LHCN-M2 (cell line): ENCODE measurements around the gene OXLD1. TPM values are rescaled to one million over a fixed set of nuclear protein-coding genes. Genes with fewer than 3 reads are reported as not detected.
"Not testable (repeated sequence)": the region's sequence is repeated elsewhere in the genome, so short reads cannot be mapped to it uniquely, and the experiment has no call there.

Experiments used
- DNase-seq: peaks from one replicate; pipeline ENCODE4 v3.0.0-alpha.2; 2012; ENCODE audit warnings: low read depth
- total RNA-seq: library from RNA; depleted of rRNA; stranded (reverse); fragments of >200 nt; gene quantifications from 2 replicates; pipeline ENCODE4 v1.2.3, GENCODE V29; 2014; rRNA removed

Gene OXLD1
- total RNA-seq, 1 experiment from 2014 or later = 54.1 TPM

GRCh38 chr17:81621494-81622130 is 44.8 kb downstream of the OXLD1 start:
- no peak for DNase-seq

DNA sequence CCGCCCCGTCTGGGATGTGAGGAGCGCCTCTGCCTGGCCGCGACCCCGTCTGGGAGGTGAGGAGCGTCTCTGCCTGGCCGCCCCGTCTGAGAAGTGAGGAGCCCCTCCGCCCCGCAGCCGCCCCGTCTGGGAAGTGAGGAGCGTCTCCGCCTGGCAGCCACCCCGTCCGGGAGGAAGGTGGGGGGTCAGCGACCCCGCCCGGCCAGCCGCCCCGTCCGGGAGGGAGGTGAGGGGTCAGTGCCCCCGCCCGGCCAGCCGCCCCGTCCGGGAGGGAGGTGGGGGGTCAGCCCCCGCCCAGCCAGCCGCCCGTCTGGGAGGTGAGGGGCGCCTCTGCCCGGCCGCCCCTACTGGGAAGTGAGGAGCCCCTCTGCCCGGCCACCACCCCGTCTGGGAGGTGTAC is 48.1 kb downstream of the OXLD1 start:
- DNase-seq = not testable (repeated sequence)

DNA sequence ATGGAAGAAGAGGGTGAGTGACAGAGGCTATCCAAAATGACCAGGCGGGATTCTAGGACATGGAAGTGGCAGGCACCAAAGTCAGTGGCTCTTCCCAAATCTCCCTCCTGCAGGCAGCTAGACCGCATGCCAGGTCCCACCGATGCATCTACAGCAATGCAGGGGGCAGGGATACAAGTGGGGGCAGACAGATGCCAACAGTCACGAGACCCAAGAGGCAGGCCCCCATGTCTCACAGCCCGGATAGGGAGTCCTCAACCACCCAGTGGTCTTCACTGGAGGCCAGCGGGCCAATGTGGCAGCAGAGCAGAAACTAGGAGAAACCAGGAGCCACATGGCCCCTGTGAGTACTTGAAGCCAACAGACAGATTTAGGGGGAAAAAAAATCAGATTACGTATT is 49.5 kb downstream of the OXLD1 start:
- DNase-seq = no peak

GRCh38 chr17:81615401-81615930 is 50.9 kb downstream of the OXLD1 start:
- no peak for DNase-seq

Other genes starting within 250 kb of the OXLD1 start
- gene ACTG1, start 153.8 kb downstream of the OXLD1 start, total RNA-seq = 6,893 and 8,596 TPM in 2 replicates
- 0.26 and 0.29 TPM in 2 replicates for gene FSCN2, start 138.2 kb downstream of the OXLD1 start, total RNA-seq
- gene FAAP100, start 114.3 kb downstream of the OXLD1 start, total RNA-seq = 27.2 and 31.3 TPM in 2 replicates
- gene NPLOC4, start 29.5 kb downstream of the OXLD1 start, total RNA-seq = 62.3 and 75.7 TPM in 2 replicates
- 8.5 and 8.8 TPM in 2 replicates for gene TSPAN10, start 29.4 kb downstream of the OXLD1 start, total RNA-seq
- gene PDE6G, start 10.1 kb downstream of the OXLD1 start, total RNA-seq = not detected in 2 replicates
- 25.2 and 28.2 TPM in 2 replicates for gene CCDC137, start 132 bp upstream of the OXLD1 start, total RNA-seq
- 39.6 and 42.9 TPM in 2 replicates for gene ARL16, start 17.2 kb upstream of the OXLD1 start, total RNA-seq
- gene HGS, start 17.4 kb upstream of the OXLD1 start, total RNA-seq = 157 and 200 TPM in 2 replicates
- 23.4 and 31.3 TPM in 2 replicates for gene MRPL12, start 36.8 kb upstream of the OXLD1 start, total RNA-seq
- gene SLC25A10, start 45.7 kb upstream of the OXLD1 start, total RNA-seq = 37.3 and 37.8 TPM in 2 replicates
- not detected in 2 replicates for gene GCGR, start 137.5 kb upstream of the OXLD1 start, total RNA-seq
- gene MCRIP1, start 166.7 kb upstream of the OXLD1 start, total RNA-seq = 106 TPM in 2 replicates
- gene PPP1R27, start 168.4 kb upstream of the OXLD1 start, total RNA-seq = 1.0 TPM in 1 of 2 replicates, not detected in the other
- gene P4HB, start 193.9 kb upstream of the OXLD1 start, total RNA-seq = 1,598 and 3,461 TPM in 2 replicates
- gene ARHGDIA, start 204.7 kb upstream of the OXLD1 start, total RNA-seq = 303 and 305 TPM in 2 replicates
- gene ALYREF, start 225.0 kb upstream of the OXLD1 start, total RNA-seq = 184 and 190 TPM in 2 replicates
- 194 and 234 TPM in 2 replicates for gene ANAPC11, start 225.1 kb upstream of the OXLD1 start, total RNA-seq
- gene NPB, start 235.6 kb upstream of the OXLD1 start, total RNA-seq = 0.86 and 2.9 TPM in 2 replicates
- 30.4 and 35.4 TPM in 2 replicates for gene PCYT2, start 244.8 kb upstream of the OXLD1 start, total RNA-seq